BLaER1 (cell line): ENCODE data around the gene TBX3.
A peak's percentile ranks its signal among the peaks of the same experiment; 100 is the strongest.

Source experiments
- H3K27ac ChIP-seq: shearing (Covaris generic); formaldehyde crosslinking; 2 replicates; pipeline ENCODE4 v1.8.1; 2022
- H3K27me3 ChIP-seq: shearing (Covaris generic); formaldehyde crosslinking; 2 replicates; pipeline ENCODE4 v1.8.1; 2022
- H3K36me3 ChIP-seq: shearing (Covaris generic); formaldehyde crosslinking; 2 replicates; pipeline ENCODE4 v1.8.1; 2022
- H3K4me1 ChIP-seq: shearing (Covaris generic); formaldehyde crosslinking; 2 replicates; pipeline ENCODE4 v1.8.1; 2022
- H3K4me2 ChIP-seq: shearing (Covaris generic); formaldehyde crosslinking; 2 replicates; pipeline ENCODE4 v1.8.1; 2022
- H3K4me3 ChIP-seq: shearing (Covaris generic); formaldehyde crosslinking; 2 replicates; pipeline ENCODE4 v1.8.1; 2022
- H3K9ac ChIP-seq: shearing (Covaris generic); formaldehyde crosslinking; 2 replicates; pipeline ENCODE4 v1.8.1; 2022
- H3K9me3 ChIP-seq: shearing (Covaris generic); formaldehyde crosslinking; 2 replicates; pipeline ENCODE4 v1.8.1; 2022
- H4K20me1 ChIP-seq: shearing (Covaris generic); formaldehyde crosslinking; 2 replicates; pipeline ENCODE4 v1.8.1; 2022
- Cebpa-rat ChIP-seq: shearing (Covaris generic); IDR thresholded peaks from 2 replicates; pipeline ENCODE4 v1.8.1; 2022

The TBX3 gene

DNA sequence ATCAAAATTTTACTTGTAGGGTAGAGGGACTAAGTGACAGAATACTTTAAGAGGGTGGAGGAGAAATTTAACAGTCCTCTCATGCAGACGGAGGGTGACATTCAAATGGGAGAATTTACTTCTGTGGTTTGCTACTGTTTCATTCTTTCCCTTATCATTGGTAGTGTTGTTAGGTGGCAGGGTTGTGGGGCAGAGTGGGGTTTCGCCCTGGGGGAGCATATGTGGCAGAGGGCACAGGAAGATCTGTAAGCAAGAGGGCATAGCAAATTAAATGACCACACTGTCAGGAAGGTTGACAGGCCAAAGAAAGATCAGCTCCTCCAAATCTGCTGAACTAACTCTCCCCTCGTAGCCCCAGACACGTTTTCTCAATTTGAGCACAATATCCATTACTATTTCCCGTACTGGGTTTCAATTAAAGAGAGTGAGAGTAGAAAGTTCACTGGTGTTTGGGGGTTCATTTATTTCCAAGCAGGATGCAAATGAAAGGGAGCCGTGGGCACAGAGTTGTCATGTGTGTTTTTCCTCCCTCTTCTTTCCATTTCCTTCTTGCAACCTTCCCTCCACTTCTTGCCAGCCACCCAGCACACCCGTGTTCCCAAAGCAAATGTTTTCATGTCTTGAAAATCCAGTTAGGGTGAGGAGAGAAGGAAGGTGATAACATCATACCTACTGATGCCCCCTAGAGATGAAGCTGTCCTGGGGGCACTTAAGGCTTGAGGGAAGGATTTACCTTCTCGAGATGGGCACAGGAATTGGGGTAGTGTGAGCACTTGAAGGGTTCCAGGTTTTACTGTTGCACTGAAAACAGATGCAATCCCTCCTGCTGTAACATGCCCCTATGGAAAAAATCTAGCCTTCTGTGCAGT, 6.5 kb upstream of the TBX3 start:
- H3K27ac ChIP-seq, result no peak overlapping the region
- H3K9me3 ChIP-seq, result peaks cover 5% of the 10 kb centered on the region; the same call in 1 of the 2 replicates
- H3K36me3 ChIP-seq, result no peaks in the 10 kb centered on the region
- H4K20me1 ChIP-seq, result peaks cover 86% of the 10 kb centered on the region
- H3K4me2 ChIP-seq, result peak overlapping the region; percentile 26; the same call in 1 of the 2 replicates
- peaks cover 24% of the 10 kb centered on the region for H3K4me1 ChIP-seq
- peaks cover 100% of the 10 kb centered on the region for H3K27me3 ChIP-seq
- no peak for TF ChIP-seq Cebpa-rat
- H3K4me3 ChIP-seq, result no peak overlapping the region
- H3K9ac ChIP-seq, result no peak overlapping the region

DNA sequence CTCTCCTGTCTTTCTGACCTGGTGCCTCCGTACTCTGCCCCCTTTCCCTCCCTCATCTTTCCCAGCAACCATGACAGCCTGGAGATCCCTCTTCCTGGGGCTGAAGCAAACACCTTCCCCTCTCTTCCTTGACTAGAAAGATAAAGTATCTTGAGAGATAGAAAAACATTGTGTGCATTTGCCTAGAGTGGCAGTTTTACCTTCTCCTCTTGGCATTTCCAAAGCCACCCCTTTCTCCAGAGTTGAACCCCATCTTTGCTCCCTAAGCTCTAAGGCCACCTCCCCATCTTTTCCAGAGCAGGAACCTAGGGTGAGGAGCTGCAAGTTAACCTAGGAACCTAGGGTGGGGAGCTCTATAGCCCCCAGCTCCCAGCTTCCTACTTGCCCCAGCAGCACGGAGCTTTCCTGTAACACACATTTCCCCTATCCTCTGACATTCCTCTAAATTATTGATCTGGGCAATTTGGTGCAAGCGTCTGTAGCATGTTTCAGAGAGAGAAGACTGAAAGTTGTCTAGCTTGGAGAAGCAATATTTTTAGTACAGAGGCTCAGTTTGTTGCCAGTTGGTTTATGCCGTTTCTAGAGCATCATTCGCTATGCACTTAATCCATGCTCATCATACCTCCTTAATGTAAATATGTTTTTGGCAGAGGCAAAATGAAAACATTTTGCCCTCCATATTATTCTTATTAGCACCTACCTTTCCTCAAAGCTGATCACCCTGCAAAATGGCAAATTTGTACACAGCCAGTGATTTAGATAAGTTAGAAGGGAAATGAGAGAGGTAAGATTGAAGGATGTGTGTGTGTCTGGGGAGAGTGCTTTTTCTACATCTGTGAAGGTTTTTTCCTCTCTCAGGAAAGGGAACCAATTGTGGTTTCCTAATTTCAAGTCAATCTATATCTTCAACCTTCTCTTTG, 5.4 kb upstream of the TBX3 start:
- Histone ChIP-seq H3K9ac (no peak overlapping the region), H3K36me3 (no peaks in the 10 kb centered on the region), H3K4me2 (peak overlapping the region; percentile 26; the same call in 1 of the 2 replicates), H3K4me3 (no peak overlapping the region), H3K4me1 (peaks cover 32% of the 10 kb centered on the region), H3K27me3 (peaks cover 100% of the 10 kb centered on the region), H3K9me3 (peaks cover 5% of the 10 kb centered on the region; the same call in 1 of the 2 replicates), H3K27ac (no peak overlapping the region), H4K20me1 (peaks cover 86% of the 10 kb centered on the region)
- TF ChIP-seq Cebpa-rat, result no peak

DNA sequence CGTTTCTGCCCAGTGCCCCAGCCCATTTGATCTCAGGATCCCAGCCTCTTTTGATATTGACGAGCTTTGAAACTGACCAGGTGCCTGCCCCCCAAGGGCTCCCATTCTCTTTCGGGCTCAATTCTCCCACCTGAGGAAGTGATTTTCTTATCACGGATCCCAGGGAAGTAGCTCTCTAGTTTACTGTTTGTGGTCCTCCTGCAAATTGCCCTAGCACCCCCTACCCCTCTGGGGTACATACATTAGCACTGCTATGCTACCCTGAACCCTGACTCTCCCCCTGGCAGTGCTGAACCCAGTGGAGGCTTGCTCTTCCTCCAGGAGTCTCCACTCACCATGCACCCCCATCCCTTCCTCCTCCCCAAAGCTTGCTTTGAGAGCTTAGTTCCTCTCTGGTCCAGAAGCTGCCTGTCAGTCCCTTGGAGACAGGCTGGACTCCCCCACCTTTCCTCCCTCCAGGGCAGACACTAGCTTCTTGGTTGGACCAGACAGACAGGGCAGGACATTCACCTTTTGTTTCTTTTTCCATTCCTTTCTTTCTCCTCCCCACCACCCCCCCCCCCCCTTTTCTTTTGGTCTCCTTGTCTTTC, 4.4 kb upstream of the TBX3 start:
- Histone ChIP-seq H3K36me3 (no peaks in the 10 kb centered on the region), H3K4me2 (no peak overlapping the region), H3K9me3 (peaks cover 5% of the 10 kb centered on the region; the same call in 1 of the 2 replicates), H4K20me1 (peaks cover 78% of the 10 kb centered on the region), H3K9ac (no peak overlapping the region), H3K4me3 (no peak overlapping the region), H3K27ac (no peak overlapping the region), H3K4me1 (peaks cover 32% of the 10 kb centered on the region), H3K27me3 (peaks cover 100% of the 10 kb centered on the region)
- no peak for TF ChIP-seq Cebpa-rat

DNA sequence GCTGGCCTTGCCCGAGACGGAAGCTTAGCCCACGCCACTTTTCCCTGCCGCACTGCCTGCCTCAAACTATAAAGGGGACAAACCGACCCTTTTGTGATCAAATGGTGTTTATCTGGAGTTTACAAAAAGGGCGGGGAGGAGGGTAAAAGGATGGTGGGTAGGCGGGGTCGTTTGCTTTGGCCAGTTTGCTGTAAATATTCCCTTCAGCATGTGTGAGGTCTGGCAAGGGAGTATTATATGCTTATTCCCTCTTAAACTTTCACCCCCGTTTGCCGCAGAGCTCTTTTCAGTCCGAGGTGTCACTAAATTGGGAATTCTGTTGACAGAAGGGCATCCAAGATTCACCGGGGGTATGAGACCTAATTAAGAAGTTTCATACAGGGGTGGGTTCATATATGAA, 3.8 kb upstream of the TBX3 start:
- Histone ChIP-seq H3K4me1 (peaks cover 37% of the 10 kb centered on the region), H3K36me3 (no peaks in the 10 kb centered on the region), H3K4me2 (no peak overlapping the region), H3K27me3 (peaks cover 100% of the 10 kb centered on the region), H3K9me3 (peaks cover 5% of the 10 kb centered on the region; the same call in 1 of the 2 replicates), H3K4me3 (no peak overlapping the region), H3K9ac (no peak overlapping the region), H3K27ac (no peak overlapping the region), H4K20me1 (peaks cover 78% of the 10 kb centered on the region)
- no peak for TF ChIP-seq Cebpa-rat

DNA sequence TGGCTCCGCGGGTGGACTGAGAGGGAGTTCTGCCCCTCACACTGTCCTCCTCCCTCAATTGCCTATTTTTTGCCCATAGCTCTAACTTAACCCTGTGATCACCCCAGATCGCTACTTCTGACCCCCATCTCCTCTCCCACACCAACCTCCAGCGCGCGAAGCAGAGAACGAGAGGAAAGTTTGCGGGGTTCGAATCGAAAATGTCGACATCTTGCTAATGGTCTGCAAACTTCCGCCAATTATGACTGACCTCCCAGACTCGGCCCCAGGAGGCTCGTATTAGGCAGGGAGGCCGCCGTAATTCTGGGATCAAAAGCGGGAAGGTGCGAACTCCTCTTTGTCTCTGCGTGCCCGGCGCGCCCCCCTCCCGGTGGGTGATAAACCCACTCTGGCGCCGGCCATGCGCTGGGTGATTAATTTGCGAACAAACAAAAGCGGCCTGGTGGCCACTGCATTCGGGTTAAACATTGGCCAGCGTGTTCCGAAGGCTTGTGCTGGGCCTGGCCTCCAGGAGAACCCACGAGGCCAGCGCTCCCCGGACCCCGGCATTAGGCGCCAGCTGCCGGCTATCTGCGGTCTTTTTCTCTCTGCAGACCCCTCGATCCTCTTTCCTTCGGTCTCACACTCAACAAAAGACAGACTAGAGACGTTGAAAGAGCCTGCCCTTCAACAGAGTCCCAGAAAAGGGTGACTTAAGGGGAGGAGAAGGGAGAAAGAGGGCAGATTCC, 3.0 kb upstream of the TBX3 start:
- Histone ChIP-seq H3K4me3 (no peak overlapping the region), H3K4me1 (peaks cover 45% of the 10 kb centered on the region), H3K36me3 (no peaks in the 10 kb centered on the region), H3K27me3 (peaks cover 100% of the 10 kb centered on the region), H3K4me2 (no peak overlapping the region), H3K9ac (no peak overlapping the region), H3K9me3 (no peaks in the 10 kb centered on the region; the same call in 1 of the 2 replicates), H4K20me1 (peaks cover 78% of the 10 kb centered on the region), H3K27ac (no peak overlapping the region)
- no peak for TF ChIP-seq Cebpa-rat

DNA sequence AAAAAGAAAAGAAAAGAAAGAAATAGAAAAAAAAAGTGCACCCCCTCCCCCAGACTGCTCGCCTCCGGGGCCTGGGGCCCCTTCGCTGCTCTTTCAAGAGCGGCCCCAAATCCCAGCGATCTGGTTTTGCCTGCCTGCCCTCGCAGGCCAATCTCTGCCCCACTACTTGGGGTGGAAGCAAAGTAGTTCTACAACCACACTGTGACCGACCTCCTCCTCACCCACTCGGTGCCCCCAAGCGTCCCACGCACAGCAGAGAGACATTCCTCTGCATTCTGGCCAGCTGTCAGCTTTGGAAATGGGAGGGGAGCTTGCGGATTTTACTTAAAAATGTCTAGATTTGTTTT, 2.4 kb upstream of the TBX3 start:
- H3K36me3 ChIP-seq, result no peaks in the 10 kb centered on the region
- no peak overlapping the region for H3K27ac ChIP-seq
- H3K4me2 ChIP-seq, result 0 out of 2 replicates have a peak overlapping the region, but pooled peaks have one; percentile 74
- H3K9ac ChIP-seq, result no peak overlapping the region
- H3K27me3 ChIP-seq, result peaks cover 100% of the 10 kb centered on the region
- TF ChIP-seq Cebpa-rat, result no peak
- H3K4me1 ChIP-seq, result peaks cover 45% of the 10 kb centered on the region
- H3K4me3 ChIP-seq, result no peak overlapping the region
- no peaks in the 10 kb centered on the region; the same call in 1 of the 2 replicates for H3K9me3 ChIP-seq
- H4K20me1 ChIP-seq, result peaks cover 81% of the 10 kb centered on the region

DNA sequence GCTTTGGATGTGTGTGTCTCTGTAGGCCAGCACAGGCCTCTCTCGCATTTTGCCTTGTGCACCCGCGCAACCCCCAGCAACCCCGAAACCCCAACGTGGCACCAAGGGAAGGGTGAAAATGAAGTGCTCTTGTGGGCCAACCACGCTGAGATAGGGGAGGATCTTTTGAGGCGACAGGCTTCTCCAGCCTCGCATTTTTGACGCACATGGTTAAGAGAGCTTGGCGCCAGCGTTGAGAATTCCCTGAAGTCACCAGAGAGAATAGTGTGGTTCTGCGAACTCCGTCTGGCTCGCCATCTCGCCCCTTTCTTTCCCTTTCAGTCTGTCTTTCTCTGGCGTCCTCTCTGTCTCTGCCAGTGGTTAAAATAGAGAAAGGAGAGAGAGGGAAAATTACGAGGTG, 1.9 kb upstream of the TBX3 start:
- peaks cover 45% of the 10 kb centered on the region for H3K4me1 ChIP-seq
- peaks cover under 1% of the 10 kb centered on the region; the same call in 1 of the 2 replicates for H3K9me3 ChIP-seq
- no peaks in the 10 kb centered on the region for H3K36me3 ChIP-seq
- no peak overlapping the region for H3K27ac ChIP-seq
- H3K4me3 ChIP-seq, result no peak overlapping the region
- peaks cover 100% of the 10 kb centered on the region for H3K27me3 ChIP-seq
- no peak for TF ChIP-seq Cebpa-rat
- peak overlapping the region; percentile 74 for H3K4me2 ChIP-seq
- H4K20me1 ChIP-seq, result peaks cover 80% of the 10 kb centered on the region
- no peak overlapping the region for H3K9ac ChIP-seq

DNA sequence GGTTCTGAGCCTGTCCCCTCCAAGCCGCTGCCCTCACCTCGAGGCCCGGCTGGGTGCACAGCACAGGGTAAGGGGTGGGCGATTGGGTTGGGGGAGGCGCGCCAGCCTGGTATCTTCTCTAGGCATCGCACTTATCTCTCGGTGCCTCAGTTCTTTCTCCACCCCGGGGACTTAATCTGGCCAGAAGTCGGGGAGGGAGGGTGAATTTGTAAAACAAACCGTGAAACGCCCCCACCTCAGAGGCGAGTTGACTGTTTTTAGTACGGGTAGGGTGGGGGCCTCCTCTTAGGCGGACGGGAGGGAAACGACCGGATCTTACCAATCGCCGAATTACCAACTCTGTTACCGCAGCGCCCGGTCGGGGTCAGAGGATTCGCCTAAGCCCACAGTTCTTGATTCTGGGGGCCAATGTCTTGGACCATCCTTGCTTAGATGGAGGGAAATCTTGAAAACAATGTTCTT, 1.4 kb upstream of the TBX3 start:
- Histone ChIP-seq H3K27me3 (peaks cover 100% of the 10 kb centered on the region), H3K9me3 (peaks cover 6% of the 10 kb centered on the region; the same call in 1 of the 2 replicates), H3K9ac (no peak overlapping the region), H4K20me1 (peaks cover 80% of the 10 kb centered on the region), H3K4me1 (peaks cover 44% of the 10 kb centered on the region), H3K4me3 (peak overlapping the region; percentile 64; the same call in 1 of the 2 replicates), H3K27ac (no peak overlapping the region), H3K36me3 (no peaks in the 10 kb centered on the region), H3K4me2 (peak overlapping the region; percentile 74)
- no peak for TF ChIP-seq Cebpa-rat

DNA sequence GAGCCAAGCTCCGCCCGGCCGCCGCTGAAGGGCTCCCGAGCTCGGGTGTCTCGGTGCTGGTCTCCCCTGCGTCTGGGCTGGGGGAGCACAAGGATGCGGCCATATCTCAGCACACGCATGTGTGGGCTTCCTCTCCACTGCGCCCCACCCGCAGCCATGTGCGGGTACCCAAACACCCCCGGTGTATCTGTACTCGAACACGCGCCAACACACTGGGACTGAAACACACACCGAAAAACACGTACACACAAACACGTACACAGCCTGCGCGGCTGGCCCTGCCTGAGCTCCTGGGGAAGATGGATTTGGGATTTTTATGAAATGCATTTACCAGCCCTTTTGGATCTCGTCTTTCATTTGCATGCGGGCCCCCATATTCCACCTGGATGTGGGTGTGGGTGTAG, 897 bp upstream of the TBX3 start:
- Histone ChIP-seq H3K27me3 (peaks cover 100% of the 10 kb centered on the region), H3K9me3 (peaks cover 6% of the 10 kb centered on the region; the same call in 1 of the 2 replicates), H3K4me2 (peak overlapping the region; percentile 74), H3K4me3 (peak overlapping the region; percentile 64), H3K9ac (peak overlapping the region; percentile 71), H4K20me1 (peaks cover 78% of the 10 kb centered on the region), H3K4me1 (peaks cover 39% of the 10 kb centered on the region), H3K36me3 (no peaks in the 10 kb centered on the region), H3K27ac (peak overlapping the region; percentile 65)
- no peak for TF ChIP-seq Cebpa-rat
